B cell (primary cell): Measurements from ENCODE around the gene CD68. TPM values are rescaled to one million over a fixed set of nuclear protein-coding genes. Genes with fewer than 3 reads are reported as not detected.
A peak's percentile ranks its signal among the peaks of the same experiment; 100 is the strongest.

ENCODE experiments used
- ATAC-seq: fragments of 200-7000 bp; cut with Tn5 transposase; one replicate; pipeline ENCODE4 v1.10.0; 2021; ENCODE audit warnings: low read depth, mild to moderate bottlenecking, moderate number of reproducible peaks, moderate library complexity
- CTCF ChIA-PET: fragments of 350-600 bp; sonication (Branson Sonifier 250); formaldehyde crosslinking; loops from one replicate; lab custom pipeline; 2021; ENCODE audit warnings: antibody characterized with exemption, inconsistent platforms; lab: Charles Lee
- POLR2A ChIA-PET: fragments of 350-600 bp; sonication (Branson Sonifier 250); formaldehyde crosslinking; loops from one replicate; lab custom pipeline; 2021; ENCODE audit warnings: antibody characterized with exemption; lab: Charles Lee
- DNase-seq: peaks from one replicate; pipeline ENCODE4 v3.0.0; 2013
- H2AFZ ChIP-seq: 2 replicates; pipeline ENCODE4 v1.6.1; 2012; ENCODE audit warnings: mild to moderate bottlenecking, low read depth, low read length; ENCODE audit not compliant: insufficient read depth, poor library complexity, severe bottlenecking
- H3K27ac ChIP-seq, 2 donors: 1 replicate in 1 of 2; 2 replicates in 1 of 2; pipeline ENCODE4 v1.5.1; 2012 to 2013; ENCODE audit warnings: low read length in 2 of 2, mild to moderate bottlenecking in 2 of 2, moderate library complexity in 1 of 2
- H3K27me3 ChIP-seq, 4 experiments: fragments of 200-600 bp in 1 of 4; sonication (generic) in 1 of 4; replicated peaks in 1 of 4; 1 replicate in 2 of 4; 2 replicates in 2 of 4; pipeline versions ENCODE4 v1.6.1 to v1.7.0; 2013 to 2016; ENCODE audit warnings: low read length in 3 of 4, mild to moderate bottlenecking in 2 of 4, mixed read lengths in 1 of 4, moderate library complexity in 1 of 4; ENCODE audit not compliant: insufficient read depth in 4 of 4, control insufficient read depth in 3 of 4; ENCODE audit errors: control extremely low read depth in 1 of 4
- H3K36me3 ChIP-seq, 2 experiments: replicated peaks in 1 of 2; 1 replicate in 1 of 2; 2 replicates in 1 of 2; pipeline versions ENCODE4 v1.6.1 to v1.7.1; 2013; ENCODE audit warnings: low read length in 1 of 2; ENCODE audit not compliant: insufficient read depth in 2 of 2, control insufficient read depth in 1 of 2; ENCODE audit errors: control extremely low read depth in 1 of 2, extremely low read depth in 1 of 2
- H3K4me1 ChIP-seq, 2 donors: fragments of 200-600 bp in 1 of 2; sonication (generic) in 1 of 2; 1 replicate in 1 of 2; 2 replicates in 1 of 2; pipeline versions ENCODE4 v1.5.1 to v1.6.1; 2013 to 2017; ENCODE audit warnings: low read length in 2 of 2; ENCODE audit not compliant: control insufficient read depth in 2 of 2, insufficient read depth in 2 of 2
- H3K4me2 ChIP-seq: replicated peaks from 2 replicates; pipeline ENCODE3; 2012; ENCODE audit warnings: mild to moderate bottlenecking, low read depth, low read length; ENCODE audit not compliant: poor library complexity, severe bottlenecking
- H3K4me3 ChIP-seq, 5 experiments: fragments of 200-600 bp in 1 of 5; sonication (generic) in 1 of 5; 1 replicate in 3 of 5; 2 replicates in 2 of 5; pipeline versions ENCODE4 v1.5.1 to v1.7.0; 2011 to 2016; ENCODE audit warnings: low read length in 4 of 5, mild to moderate bottlenecking in 4 of 5, low read depth in 2 of 5, control low read depth in 1 of 5, moderate library complexity in 1 of 5; ENCODE audit not compliant: insufficient read depth in 1 of 5; ENCODE audit errors: control extremely low read depth in 1 of 5, extremely low read depth in 1 of 5
- H3K79me2 ChIP-seq: fragments of 200-600 bp; sonication (generic); one replicate; pipeline ENCODE4 v1.6.0; 2016; ENCODE audit warnings: low read length; ENCODE audit not compliant: control insufficient read depth, insufficient read depth
- H3K9ac ChIP-seq: fragments of 200-600 bp; sonication (generic); 2 replicates; pipeline ENCODE4 v1.6.1; 2017; ENCODE audit warnings: mild to moderate bottlenecking, low read length, moderate library complexity
- H3K9me3 ChIP-seq, 3 donors: one replicate each; pipeline versions ENCODE4 v1.6.1 to v1.7.1; 2013; ENCODE audit warnings: low read length in 2 of 3; ENCODE audit not compliant: control insufficient read depth in 2 of 3, insufficient read depth in 1 of 3; ENCODE audit errors: control extremely low read depth in 1 of 3
- H4K20me1 ChIP-seq: 2 replicates; pipeline ENCODE4 v1.6.0; 2012; ENCODE audit warnings: mild to moderate bottlenecking, low read length; ENCODE audit not compliant: insufficient read depth, control insufficient read depth, poor library complexity, severe bottlenecking
- H3K27ac Mint-ChIP-seq: one replicate; pipeline ENCODE4 v1.8.0; 2021; ENCODE audit warnings: mixed read lengths
- H3K27me3 Mint-ChIP-seq: one replicate; pipeline ENCODE4 v1.8.0; 2021; ENCODE audit warnings: mixed read lengths
- H3K4me1 Mint-ChIP-seq: one replicate; pipeline ENCODE4 v1.8.0; 2021; ENCODE audit warnings: mixed read lengths
- H3K4me3 Mint-ChIP-seq: one replicate; pipeline ENCODE4 v1.8.0; 2021; ENCODE audit warnings: mixed read lengths
- H3K9me3 Mint-ChIP-seq: one replicate; pipeline ENCODE4 v1.8.0; 2022; ENCODE audit warnings: mixed read lengths; ENCODE audit not compliant: insufficient read depth
- CTCF ChIP-seq: fragments of 200-600 bp; IDR thresholded peaks from one replicate; pipeline ENCODE4 v1.8.0; 2022; ENCODE audit warnings: antibody characterized with exemption, mild to moderate bottlenecking
- EZH2 ChIP-seq: IDR thresholded peaks from 2 replicates; pipeline ENCODE4 v1.6.1; 2012; ENCODE audit warnings: borderline replicate concordance, low read depth, mild to moderate bottlenecking, moderate library complexity, low read length; ENCODE audit not compliant: insufficient read depth, poor library complexity, severe bottlenecking
- WGBS: methylation state at CpG from one replicate; pipeline ENCODE4 v1.1.5; 2013; ENCODE audit warnings: missing lambda C conversion rate; ENCODE audit not compliant: insufficient coverage; 5-methylcytosine and 5-hydroxymethylcytosine counted together
- intact Hi-C: fragments of 100-400 bp; cut with micrococcal nuclease; formaldehyde crosslinking; loops from one replicate; pipeline ENCODE4 v1.10.0; 2022
- polyA plus RNA-seq: library from polyadenylated mRNA; depleted of rRNA; stranded (reverse); fragments of >200 nt; gene quantifications from 2 replicates; pipeline ENCODE4 v1.2.3, GENCODE V29; 2012
- total RNA-seq, 2 donors: library from RNA; stranded (reverse); fragments of 120-200 nt in 1 of 2; gene quantifications; 1 replicate in 1 of 2; 2 replicates in 1 of 2; pipeline versions ENCODE4 v1.2.3 to v1.2.4, GENCODE V29; 2013 to 2022

CD68 gene
- total and polyA plus RNA-seq, 2 donors (not counting 1 experiment from before 2014, with no cell fraction given) = 3.9 to 12.9 TPM

GRCh38 chr17:7575481-7575883 is 4.0 kb upstream of the CD68 start:
- H4K20me1 ChIP-seq = peaks cover 61% of the 10 kb centered on the region
- H3K79me2 ChIP-seq = peaks cover 40% of the 10 kb centered on the region
- H3K4me2 ChIP-seq = peak overlapping the region; percentile 89
- no peak for TF ChIP-seq EZH2
- TF ChIP-seq CTCF = no peak
- Mint-ChIP-seq H3K4me3 (peak overlapping the region; percentile 94), H3K27ac (peak overlapping the region; percentile 99), H3K4me1 (peaks cover 71% of the 10 kb centered on the region), H3K27me3 (no peaks in the 10 kb centered on the region), H3K9me3 (no peaks in the 10 kb centered on the region)
- no peak for ATAC-seq
- H2AFZ ChIP-seq = no peak overlapping the region
- H3K36me3 ChIP-seq = peaks cover 22 to 63% of the 10 kb centered on the region in 2 experiments
- H3K9ac ChIP-seq = no peak overlapping the region
- no peaks in the 10 kb centered on the region for H3K27me3 ChIP-seq
- CTCF ChIA-PET = interaction anchor here (0.6 to 4.9 kb wide), 7 partner anchors 9 to 86 kb away, joined by 3 to 21 read pairs (median 4); partner anchors contain the start of genes SENP3 and SOX15
- no peak overlapping the region for H3K27ac ChIP-seq
- peaks cover 41 to 53% of the 10 kb centered on the region in 2 donors for H3K4me1 ChIP-seq
- H3K4me3 ChIP-seq = no peak overlapping the region
- DNase-seq = no peak
- no peaks in the 10 kb centered on the region for H3K9me3 ChIP-seq
- POLR2A ChIA-PET = interaction anchor here (0.6 to 2.4 kb wide), 3 partner anchors 9 to 596 kb away, joined by 3 to 15 read pairs (median 6); partner anchors contain the start of genes MPDU1 and TP53
- 82% methylated on average over 1 of the region's 1 CpG for WGBS
- intact Hi-C loops = loop anchor here (10.0 kb wide), 1 partner anchor 561 kb away; the partner anchor contains the start of gene RNASEK

GRCh38 chr17:7575959-7576358 is 3.5 kb upstream of the CD68 start:
- no peak overlapping the region for H3K27ac ChIP-seq
- no peak for TF ChIP-seq CTCF
- TF ChIP-seq EZH2 = no peak

More at GRCh38 chr17:7575959-7576358, 3.5 kb upstream of the CD68 start:
- Histone ChIP-seq H3K4me1 (peaks cover 43 to 58% of the 10 kb centered on the region in 2 donors), H3K79me2 (peaks cover 44% of the 10 kb centered on the region), H3K4me3 (no peak overlapping the region), H3K9me3 (no peaks in the 10 kb centered on the region), H3K4me2 (no peak overlapping the region), H3K27me3 (no peaks in the 10 kb centered on the region), H3K9ac (no peak overlapping the region), H3K36me3 (peaks cover 22 to 60% of the 10 kb centered on the region in 2 experiments), H4K20me1 (peaks cover 61% of the 10 kb centered on the region), H2AFZ (no peak overlapping the region)
- DNase-seq (no peak), ATAC-seq (no peak)
- 90% methylated on average over 7 of the region's 7 CpGs for WGBS
- Mint-ChIP-seq H3K27ac (no peak overlapping the region), H3K27me3 (no peaks in the 10 kb centered on the region), H3K4me1 (peaks cover 76% of the 10 kb centered on the region), H3K4me3 (no peak overlapping the region), H3K9me3 (no peaks in the 10 kb centered on the region)
- POLR2A ChIA-PET = interaction anchor here (0.7 kb wide), 1 partner anchor 112 kb away, joined by 3 read pairs; the partner anchor contains the start of gene TP53
- CTCF ChIA-PET = interaction anchor here (0.6 to 4.9 kb wide), 7 partner anchors 8 to 85 kb away, joined by 3 to 21 read pairs (median 4); partner anchors contain the start of genes SENP3 and SOX15
- intact Hi-C loops = loop anchor here (10.0 kb wide), 1 partner anchor 561 kb away; the partner anchor contains the start of gene RNASEK
